ENCODE data around the gene MLYCD.

DNA sequence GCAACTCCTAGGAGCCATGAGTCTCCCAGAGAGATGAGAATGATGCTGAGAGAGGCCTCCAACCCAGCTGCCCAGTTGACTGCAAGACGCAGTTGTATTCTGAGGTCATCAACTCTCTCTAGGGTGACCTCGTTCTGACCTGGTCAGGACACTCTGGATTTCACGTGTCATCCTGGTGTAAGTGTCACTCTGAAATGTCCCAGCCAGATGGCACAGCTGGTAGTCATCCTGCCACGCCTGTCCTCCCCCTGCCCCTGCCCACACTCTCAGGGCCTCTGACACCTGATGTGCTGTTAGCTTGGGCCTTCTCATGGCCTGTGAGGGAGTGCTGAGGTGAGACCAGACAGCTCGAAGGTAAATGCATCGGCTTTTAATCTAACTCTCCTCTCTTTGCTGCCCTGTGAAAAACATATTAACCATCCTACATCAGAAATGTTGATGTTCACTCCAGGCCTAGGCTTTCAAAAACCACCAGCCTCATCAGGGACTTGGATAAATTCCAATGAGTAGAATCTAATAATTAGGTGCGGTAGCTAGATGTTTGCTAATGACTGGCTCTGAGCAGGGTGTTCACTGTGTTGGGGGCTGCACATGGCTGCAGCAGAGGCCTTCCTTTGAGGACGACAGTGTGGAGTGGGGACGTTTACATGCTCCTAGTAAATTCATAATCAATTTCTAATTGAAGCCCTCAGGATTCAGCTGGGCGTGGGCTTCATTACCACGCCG, 13.8 kb downstream of the MLYCD start:
- no peak for TF ChIP-seq POLR2A (IDR thresholded peaks at IDR 0.05)
- no peak for TF ChIP-seq CTCF (IDR thresholded peaks at IDR 0.05)
